ENCODE results near the gene TRAP1. TPM values are rescaled to one million over a fixed set of nuclear protein-coding genes. Genes with fewer than 3 reads are reported as not detected.

Gene TRAP1
- total RNA-seq, 2 donors from 2014 or later: 33.2 to 51.1 TPM

- Histone ChIP-seq H3K4me1 (ENCODE audit: control insufficient read depth in 1 of 2, low read depth in 2 of 2) (peaks cover 0 to 14% of the 10 kb centered on the region in 2 donors), H3K36me3 (no peaks in the 10 kb centered on the region), H3K27me3 (replicated peaks; ENCODE audit: insufficient read depth) (no peaks in the 10 kb centered on the region), H3K9me3 (no peaks in the 10 kb centered on the region), H3K4me3 (no peak overlapping the region), H3K27ac (no peak overlapping the region)
- DNase-seq (ENCODE audit: low spot score) (no peak), ATAC-seq (ENCODE audit: insufficient number of reproducible peaks, low FRiP score, low read depth) (no peak)
- no peak for TF ChIP-seq CTCF (IDR thresholded peaks at IDR 0.05)
Measured at GRCh38 chr16:3712861-3713372, 4.4 kb downstream of the TRAP1 start.

GRCh38 chr16:3706253-3707012, 10.9 kb downstream of the TRAP1 start:
- DNase-seq (ENCODE audit: low spot score) (no peak), ATAC-seq (ENCODE audit: insufficient number of reproducible peaks, low FRiP score, low read depth) (no peak)
- Histone ChIP-seq H3K36me3 (no peaks in the 10 kb centered on the region), H3K4me3 (no peak overlapping the region), H3K27me3 (replicated peaks; ENCODE audit: insufficient read depth) (no peaks in the 10 kb centered on the region), H3K9me3 (no peaks in the 10 kb centered on the region), H3K4me1 (ENCODE audit: control insufficient read depth in 1 of 2, low read depth in 2 of 2) (no peaks in the 10 kb centered on the region), H3K27ac (no peak overlapping the region)
- TF ChIP-seq CTCF (IDR thresholded peaks at IDR 0.05): no peak

GRCh38 chr16:3702082-3702481, 15.2 kb downstream of the TRAP1 start:
- ATAC-seq (ENCODE audit: insufficient number of reproducible peaks, low FRiP score, low read depth) (no peak), DNase-seq (ENCODE audit: low spot score) (no peak)
- Histone ChIP-seq H3K4me1 (ENCODE audit: control insufficient read depth in 1 of 2, low read depth in 2 of 2) (no peaks in the 10 kb centered on the region), H3K27ac (no peak overlapping the region), H3K4me3 (no peak overlapping the region), H3K27me3 (replicated peaks; ENCODE audit: insufficient read depth) (no peaks in the 10 kb centered on the region), H3K36me3 (peaks cover 3% of the 10 kb centered on the region), H3K9me3 (no peaks in the 10 kb centered on the region)
- no peak for TF ChIP-seq CTCF (IDR thresholded peaks at IDR 0.05)

GRCh38 chr16:3701531-3701930, 15.8 kb downstream of the TRAP1 start:
- H3K9me3 ChIP-seq: no peaks in the 10 kb centered on the region
- ATAC-seq (ENCODE audit: insufficient number of reproducible peaks, low FRiP score, low read depth): no peak
- no peak overlapping the region for H3K4me3 ChIP-seq

GRCh38 chr16:3698941-3699340, 18.4 kb downstream of the TRAP1 start:
- no peak overlapping the region for H3K27ac ChIP-seq
- no peak overlapping the region for H3K4me3 ChIP-seq
- H3K9me3 ChIP-seq: no peaks in the 10 kb centered on the region
- H3K36me3 ChIP-seq: peaks cover 3% of the 10 kb centered on the region
- H3K27me3 ChIP-seq (replicated peaks; ENCODE audit: insufficient read depth): no peaks in the 10 kb centered on the region
- no peak for ATAC-seq (ENCODE audit: insufficient number of reproducible peaks, low FRiP score, low read depth)
- DNase-seq (ENCODE audit: low spot score): no peak
- no peak for TF ChIP-seq CTCF (IDR thresholded peaks at IDR 0.05)
- no peaks in the 10 kb centered on the region for H3K4me1 ChIP-seq (ENCODE audit: control insufficient read depth in 1 of 2, low read depth in 2 of 2)

More at GRCh38 chr16:3701531-3701930, 15.8 kb downstream of the TRAP1 start:
- DNase-seq (ENCODE audit: low spot score): no peak
- Histone ChIP-seq H3K36me3 (peaks cover 3% of the 10 kb centered on the region), H3K4me1 (ENCODE audit: control insufficient read depth in 1 of 2, low read depth in 2 of 2) (no peaks in the 10 kb centered on the region), H3K27me3 (replicated peaks; ENCODE audit: insufficient read depth) (no peaks in the 10 kb centered on the region), H3K27ac (no peak overlapping the region)
- no peak for TF ChIP-seq CTCF (IDR thresholded peaks at IDR 0.05)
